ENCODE data around the gene SPATA22. TPM values are rescaled to one million over a fixed set of nuclear protein-coding genes. Genes with fewer than 3 reads are reported as not detected.
A peak's percentile ranks its signal among the peaks of the same experiment; 100 is the strongest.

The SPATA22 gene
- total and polyA plus RNA-seq, 2 of the 4 experiments (the other 2 are of a cell fraction): 0.18 to 0.29 TPM

DNA sequence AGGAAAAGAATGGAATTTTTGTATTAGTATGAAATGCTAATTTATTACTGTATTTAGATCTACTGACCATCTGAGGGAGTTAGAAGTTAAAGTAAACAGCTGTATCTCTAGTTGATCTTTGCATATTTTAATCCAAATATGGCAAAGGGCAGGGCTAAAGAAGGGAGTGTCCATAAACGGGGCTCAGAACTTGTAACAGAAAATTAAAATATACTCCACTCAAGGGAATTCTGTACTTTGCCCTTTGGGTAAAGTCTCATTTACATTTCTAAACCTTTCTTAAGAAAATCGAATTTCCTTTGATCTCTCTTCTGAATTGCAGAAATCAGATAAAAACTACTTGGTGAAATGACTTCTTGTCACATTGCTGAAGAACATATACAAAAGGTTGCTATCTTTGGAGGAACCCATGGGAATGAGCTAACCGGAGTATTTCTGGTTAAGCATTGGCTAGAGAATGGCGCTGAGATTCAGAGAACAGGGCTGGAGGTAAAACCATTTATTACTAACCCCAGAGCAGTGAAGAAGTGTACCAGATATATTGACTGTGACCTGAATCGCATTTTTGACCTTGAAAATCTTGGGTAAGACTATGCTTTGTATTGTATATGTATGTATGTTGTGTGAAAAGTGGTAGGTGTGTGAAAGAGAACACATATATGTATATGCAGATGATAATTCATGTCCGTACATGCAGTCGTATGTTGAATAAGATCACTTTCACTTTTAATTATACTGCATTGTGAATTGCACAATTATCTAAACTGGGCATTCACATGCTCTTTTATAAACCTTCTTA lies 4.4 kb upstream of the SPATA22 start, which contains the start of gene ASPA:
TSS of gene ASPA (plus strand) at position 186 of the 799 bp plus-strand sequence. CDS start at position 349, 163 bp downstream.
- ATAC-seq (ENCODE audit: low read depth): peak; percentile 76
- DNase-seq: peak; percentile 3
- dilution Hi-C loops (cut with HindIII; ENCODE audit: low sequenced_read_pairs, unreplicated experiment): no loop called here

More for the DNA sequence above, 4.4 kb upstream of the SPATA22 start, which contains the start of gene ASPA:
- TF ChIP-seq BHLHE40 (IDR thresholded peaks at IDR 0.05; ENCODE audit: low read depth, low read length) (no peak), CEBPB (IDR thresholded peaks at IDR 0.05; ENCODE audit: low read depth, low read length) (peak; percentile 53)
- TF ChIP-seq, protein P1, sequence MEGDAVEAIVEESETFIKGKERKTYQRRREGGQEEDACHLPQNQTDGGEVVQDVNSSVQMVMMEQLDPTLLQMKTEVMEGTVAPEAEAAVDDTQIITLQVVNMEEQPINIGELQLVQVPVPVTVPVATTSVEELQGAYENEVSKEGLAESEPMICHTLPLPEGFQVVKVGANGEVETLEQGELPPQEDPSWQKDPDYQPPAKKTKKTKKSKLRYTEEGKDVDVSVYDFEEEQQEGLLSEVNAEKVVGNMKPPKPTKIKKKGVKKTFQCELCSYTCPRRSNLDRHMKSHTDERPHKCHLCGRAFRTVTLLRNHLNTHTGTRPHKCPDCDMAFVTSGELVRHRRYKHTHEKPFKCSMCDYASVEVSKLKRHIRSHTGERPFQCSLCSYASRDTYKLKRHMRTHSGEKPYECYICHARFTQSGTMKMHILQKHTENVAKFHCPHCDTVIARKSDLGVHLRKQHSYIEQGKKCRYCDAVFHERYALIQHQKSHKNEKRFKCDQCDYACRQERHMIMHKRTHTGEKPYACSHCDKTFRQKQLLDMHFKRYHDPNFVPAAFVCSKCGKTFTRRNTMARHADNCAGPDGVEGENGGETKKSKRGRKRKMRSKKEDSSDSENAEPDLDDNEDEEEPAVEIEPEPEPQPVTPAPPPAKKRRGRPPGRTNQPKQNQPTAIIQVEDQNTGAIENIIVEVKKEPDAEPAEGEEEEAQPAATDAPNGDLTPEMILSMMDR (conservative IDR thresholded peaks at IDR 0.05; ENCODE audit: low read depth, low read length): no peak
- Histone ChIP-seq H3K4me3 (ENCODE audit: insufficient read depth, low read depth, low read length) (peak within 1 kb of the TSS; percentile 33; the same call in 1 of the 2 replicates), H3K27me3 (ENCODE audit: control insufficient read depth, insufficient read depth, low read length) (peaks cover 2% of the 10 kb centered on the region; the same call in 1 of the 2 replicates), H2BK15ac (ENCODE audit: low read depth, low read length) (no peak within 1 kb of the TSS), H3K9me1 (ENCODE audit: insufficient read depth, low read length) (no peaks in the 10 kb centered on the region), H2AK5ac (ENCODE audit: low read depth, low read length) (no peak within 1 kb of the TSS), H3K4me1 (ENCODE audit: control insufficient read depth, insufficient read depth, low read length) (no peaks in the 10 kb centered on the region), H3K56ac (ENCODE audit: extremely low read depth, insufficient read depth, low read length) (no peak within 1 kb of the TSS), H2BK120ac (ENCODE audit: low read depth, low read length) (no peak within 1 kb of the TSS), H3K23ac (ENCODE audit: low read depth, low read length) (no peak within 1 kb of the TSS), H2BK5ac (ENCODE audit: low read depth, low read length, poor library complexity, severe bottlenecking) (no peak within 1 kb of the TSS), H3K36me3 (ENCODE audit: control insufficient read depth, insufficient read depth, low read length) (no peaks in the 10 kb centered on the region), H4K5ac (ENCODE audit: low read depth, low read length) (no peak within 1 kb of the TSS), H4K8ac (ENCODE audit: low read depth in 2 of 2, low read length in 2 of 2) (no peak within 1 kb of the TSS), H4K20me1 (ENCODE audit: insufficient read depth, low read length) (no peaks in the 10 kb centered on the region), H3K9me3 (ENCODE audit: control insufficient read depth, insufficient read depth, low read length) (peaks cover 3% of the 10 kb centered on the region; the same call in 1 of the 2 replicates), H3K18ac (ENCODE audit: low read depth, low read length) (no peak within 1 kb of the TSS), H2BK20ac (ENCODE audit: low read depth, low read length) (no peak within 1 kb of the TSS), H3K27ac (ENCODE audit: insufficient read depth, low read length) (no peak within 1 kb of the TSS), H2AK9ac (replicated peaks; ENCODE audit: low read depth, low read length, poor library complexity) (no peak within 1 kb of the TSS), H4K91ac (ENCODE audit: insufficient read depth, low read depth, low read length) (no peak within 1 kb of the TSS), H3K79me1 (ENCODE audit: low read depth in 1 of 2, low read length in 2 of 2) (no peaks in the 10 kb centered on the region), H3K4me2 (ENCODE audit: low read depth, low read length) (peak within 1 kb of the TSS; percentile 86), H2AFZ (replicated peaks; ENCODE audit: low read length, poor library complexity) (no peak within 1 kb of the TSS), H3K9ac (ENCODE audit: low read depth, low read length) (no peak within 1 kb of the TSS), H3K4ac (ENCODE audit: low read depth, low read length) (no peak within 1 kb of the TSS), H3K14ac (replicated peaks; ENCODE audit: low read depth, low read length) (no peak within 1 kb of the TSS)
- no TSS peak for BruUV-seq (replicated peaks)
- WGBS, 2 experiments (ENCODE audit: extremely low coverage in 2 of 2, insufficient read length in 1 of 2): 40% methylated on average over 1 of the region's 7 CpGs; no CpG with 5 or more reads in 1 of the 2 experiments
- intact Hi-C loops (cut with micrococcal nuclease) (no loop called here), in situ Hi-C loops (cut with MboI; ENCODE audit: low sequenced_read_pairs) (no loop called here)
- ChIA-PET CTCF (no interaction called here), POLR2A (ENCODE audit: unreplicated experiment) (no interaction called here)

Measured in IMR-90 (cell line).